Upper lobe of left lung (tissue), 4 donors: Measurements from ENCODE around the gene CCT7.

Source experiments
- CTCF ChIP-seq, 6 experiments: fragments of 450-650 bp in 4 of 6; fragments of 200-600 bp in 2 of 6; sonication (generic) in 2 of 6; IDR thresholded peaks; one replicate each; pipeline ENCODE4 v1.5.1; 2016 to 2019; ENCODE audit warnings: antibody characterized with exemption in 6 of 6
- POLR2A ChIP-seq, 4 donors: fragments of 450-650 bp; IDR thresholded peaks; one replicate each; pipeline ENCODE4 v1.5.1; 2016 to 2017; ENCODE audit warnings: antibody characterized with exemption in 4 of 4, mild to moderate bottlenecking in 2 of 4

- TF ChIP-seq CTCF (IDR thresholded peaks at IDR 0.05) (no peak), POLR2A (IDR thresholded peaks at IDR 0.05) (no peak)
Measured at GRCh38 chr2:73301636-73302035, 67.5 kb downstream of the CCT7 start.
